Measurements from ENCODE around the gene HNMT.
"Not testable (repeated sequence)": the region's sequence is repeated elsewhere in the genome, so short reads cannot be mapped to it uniquely, and the experiment has no call there.

Gene HNMT

DNA sequence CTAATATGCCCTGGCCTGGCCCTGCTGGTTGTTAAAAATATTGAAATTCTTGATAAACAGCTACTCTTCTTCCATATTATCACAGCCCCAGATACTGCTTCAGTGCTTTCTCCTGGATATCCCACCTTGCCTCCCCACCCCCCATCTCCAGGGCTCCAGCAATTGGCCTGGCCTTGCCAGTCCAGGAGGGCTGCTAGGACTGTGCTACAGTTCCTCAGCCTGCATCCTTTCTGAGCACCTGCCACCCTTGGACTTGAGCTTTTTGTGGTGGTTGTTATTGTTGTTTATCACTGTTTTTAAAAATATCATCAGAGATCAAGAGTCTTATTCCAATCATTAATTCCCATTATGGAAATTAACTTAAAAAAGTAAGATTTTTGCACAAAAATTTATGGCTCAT lies 13.5 kb downstream of the HNMT start:
- DNase-seq = no peak

DNA sequence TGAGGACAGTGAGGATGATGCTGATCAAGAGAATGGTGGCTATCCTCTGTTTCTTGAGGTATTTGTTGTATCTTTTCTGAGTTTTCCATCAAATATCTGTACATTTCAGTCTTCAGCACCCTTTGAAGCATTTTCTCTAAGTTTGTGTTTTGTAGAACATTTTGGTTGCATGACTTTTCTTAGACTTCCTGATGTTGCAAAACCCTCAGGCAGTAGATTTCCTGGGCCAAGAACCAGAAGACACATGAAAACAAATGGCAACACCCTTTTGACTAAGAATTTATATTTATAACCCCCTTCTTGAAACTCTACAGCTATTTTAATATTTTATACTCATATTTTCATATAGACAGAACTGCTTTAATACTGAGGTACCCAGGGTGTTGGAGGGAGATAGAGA lies 16.2 kb downstream of the HNMT start:
- no peak for DNase-seq

DNA sequence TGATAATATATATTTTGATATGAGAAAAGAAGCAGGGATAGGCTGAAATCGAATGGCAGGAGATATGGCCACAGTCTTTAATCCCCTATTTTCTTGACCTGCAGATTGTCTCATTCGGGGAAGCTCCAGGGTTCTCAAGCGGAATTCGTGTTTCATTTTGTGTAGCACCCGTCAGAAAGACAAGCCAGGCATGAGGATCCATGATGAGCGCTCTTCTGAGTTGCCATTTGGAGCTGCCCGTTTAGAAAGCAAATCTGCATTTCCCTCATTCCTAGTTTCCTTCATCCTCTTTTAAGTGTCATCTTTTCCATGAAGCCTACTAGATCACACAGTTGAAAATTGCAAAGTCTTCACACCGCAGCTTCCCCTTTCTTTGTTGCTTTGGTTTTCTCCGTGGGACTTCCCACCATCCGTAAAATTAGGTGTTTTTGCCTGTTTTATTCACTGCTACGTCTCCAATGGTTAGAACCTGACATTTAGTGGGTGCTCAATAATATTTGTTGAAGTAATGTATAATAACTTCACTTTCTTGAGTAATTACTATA lies 16.9 kb downstream of the HNMT start:
- DNase-seq = no peak

DNA sequence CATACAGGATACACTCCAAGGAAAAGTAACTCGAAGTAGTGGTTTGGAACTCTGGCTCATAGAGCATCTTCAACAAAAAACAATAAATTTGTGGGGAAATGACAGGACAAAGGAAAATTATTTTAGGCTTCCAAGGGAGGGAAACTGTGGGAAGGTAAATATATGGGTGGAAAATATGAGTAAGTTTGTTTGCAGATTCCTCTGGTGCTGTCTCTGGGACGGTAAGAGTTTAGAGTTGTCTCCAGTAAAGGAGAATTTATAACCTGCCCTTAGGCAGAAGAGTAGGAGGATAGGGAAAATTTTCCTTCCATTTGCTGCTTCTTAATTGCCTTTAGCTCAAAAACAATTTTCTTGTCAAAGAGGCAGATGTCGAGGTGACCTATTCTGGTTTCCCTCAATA lies 19.3 kb downstream of the HNMT start:
- DNase-seq = no peak

DNA sequence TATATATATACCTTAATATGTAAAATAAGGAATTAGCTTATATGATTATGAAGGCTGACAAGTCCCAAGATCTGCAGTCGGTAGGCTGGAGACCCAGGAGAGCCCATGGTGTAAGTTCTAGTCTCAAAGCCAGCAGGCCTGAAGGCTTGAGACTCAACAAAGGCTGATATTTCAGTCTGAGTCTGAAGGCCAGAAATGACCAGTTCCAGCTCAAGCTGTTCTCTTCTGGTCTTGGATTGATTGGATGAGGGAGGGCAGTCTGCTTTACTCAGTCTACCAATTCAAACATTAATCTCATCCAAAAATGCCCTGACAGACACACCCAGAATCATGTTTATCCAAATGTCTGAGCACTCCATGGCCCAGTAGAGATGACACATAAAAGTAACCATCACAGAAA lies 22.0 kb downstream of the HNMT start:
- DNase-seq = no peak

DNA sequence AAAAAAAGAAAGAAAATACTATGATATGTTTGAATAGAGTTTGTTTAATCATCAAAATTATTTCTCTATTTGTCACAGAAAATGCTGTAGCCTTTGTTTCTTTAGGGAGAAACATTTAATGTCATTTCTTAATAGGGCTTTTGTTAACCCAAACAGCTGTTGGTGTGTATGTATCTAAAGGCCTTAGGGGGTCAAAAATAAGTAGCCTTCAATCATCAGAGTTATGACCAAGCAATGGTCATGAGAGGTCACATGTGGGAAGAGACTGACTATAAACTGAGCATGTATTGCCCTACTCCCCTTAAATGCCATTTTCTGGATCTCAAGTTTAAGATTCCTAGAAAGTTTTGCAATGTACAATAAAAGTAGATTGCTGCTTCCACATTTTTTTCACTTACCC lies 22.7 kb downstream of the HNMT start:
- DNase-seq = no peak

DNA sequence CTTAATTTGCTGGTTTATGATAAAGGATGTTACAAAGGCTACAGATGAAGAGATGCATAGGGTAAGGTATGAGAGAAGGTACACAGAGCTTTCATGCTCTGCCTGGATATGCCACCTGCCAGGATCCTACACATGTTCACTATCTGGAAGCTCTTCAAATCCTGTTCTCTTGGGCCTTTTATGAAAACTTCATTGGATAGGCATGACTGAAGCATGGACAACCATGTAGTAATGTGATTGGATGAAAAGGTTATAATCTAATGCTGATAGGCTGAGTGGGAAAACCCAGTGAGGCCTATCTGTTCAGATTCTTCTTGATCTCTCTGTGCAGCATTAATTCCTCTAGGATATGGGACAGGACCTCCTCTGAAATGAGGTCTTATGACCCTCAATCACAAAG lies 26.8 kb downstream of the HNMT start:
- DNase-seq = no peak

DNA sequence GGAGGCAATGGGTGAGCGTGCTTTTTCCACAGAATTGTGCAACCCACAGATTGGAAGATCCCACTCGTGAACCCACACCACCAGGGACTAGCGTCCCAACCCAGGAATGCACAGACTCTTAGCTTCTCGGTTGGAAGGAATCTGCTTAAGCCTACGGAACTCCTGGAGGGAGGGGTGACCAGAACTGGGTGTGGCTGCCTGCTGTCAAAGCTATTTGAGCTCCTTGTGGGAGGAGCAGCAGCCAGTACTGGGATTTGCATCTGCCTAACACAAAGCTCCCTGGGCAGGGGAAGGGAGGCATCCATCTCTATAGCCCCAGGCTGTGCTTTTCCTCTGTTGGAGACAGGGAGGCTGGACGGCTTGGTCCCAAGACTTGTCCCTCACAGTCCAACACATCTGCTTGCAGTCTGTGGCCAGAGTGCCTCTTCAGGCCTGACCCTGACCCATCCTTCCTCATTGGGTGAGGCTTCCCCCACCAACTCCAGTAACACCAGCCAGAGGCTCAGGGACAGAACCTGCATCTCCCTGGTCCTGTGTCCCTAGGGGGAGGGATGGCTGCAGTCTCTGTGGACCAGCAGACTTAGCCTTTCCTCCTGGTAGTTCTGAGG lies 27.9 kb downstream of the HNMT start:
- no peak for DNase-seq

DNA sequence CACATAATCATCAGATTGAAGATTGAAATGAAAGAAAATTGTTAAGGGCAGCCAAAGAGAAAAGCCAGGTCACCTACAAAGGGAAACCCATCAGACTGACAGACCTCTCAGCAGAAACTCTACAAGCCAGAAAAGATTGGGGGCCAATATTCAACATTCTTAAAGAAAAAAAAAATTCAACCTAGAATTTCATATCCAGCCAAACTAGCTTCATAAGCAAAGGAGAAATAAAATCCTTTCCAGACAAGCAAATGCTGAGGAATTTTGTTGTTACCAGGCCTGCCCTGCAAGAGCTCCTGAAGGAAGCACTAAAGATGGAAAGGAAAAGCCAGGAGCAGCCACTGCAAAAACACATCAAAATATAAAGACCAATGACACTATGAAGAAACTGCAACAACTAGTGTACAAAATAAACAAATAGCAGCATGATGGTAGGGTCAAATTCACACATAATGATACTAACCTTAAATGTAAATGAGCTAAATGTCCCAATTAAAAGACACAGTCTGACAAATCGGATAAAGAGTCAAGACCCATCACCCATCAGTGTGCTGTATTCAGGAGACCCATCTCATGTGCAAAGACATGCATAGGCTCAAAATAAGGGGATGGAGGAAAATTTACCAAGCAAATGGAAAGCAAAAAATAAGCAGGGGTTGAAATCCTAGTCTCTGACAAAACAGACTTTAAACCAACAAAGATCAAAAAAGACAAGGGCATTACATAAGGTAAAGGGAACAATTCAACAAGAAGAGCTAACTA lies 29.6 kb downstream of the HNMT start:
- DNase-seq = not testable (repeated sequence)

DNA sequence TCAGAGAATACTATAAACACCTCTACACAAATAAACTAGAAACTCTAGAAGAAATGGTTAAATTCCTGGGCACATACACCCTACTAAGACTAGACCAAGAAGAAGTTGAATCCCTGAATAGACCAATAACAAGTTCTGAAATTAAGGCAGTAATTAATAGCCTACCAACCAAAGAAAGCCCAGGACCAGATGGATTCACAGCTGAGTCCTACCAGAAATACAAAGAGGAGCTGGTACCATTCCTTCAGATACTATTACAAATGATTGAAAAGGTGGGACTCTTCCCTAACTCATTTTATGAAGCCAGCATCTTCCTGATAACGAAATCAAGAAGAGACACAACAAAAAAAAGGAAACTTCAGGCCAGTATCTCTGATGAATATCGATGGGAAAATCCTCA lies 31.1 kb downstream of the HNMT start:
- DNase-seq = not testable (repeated sequence)

DNA sequence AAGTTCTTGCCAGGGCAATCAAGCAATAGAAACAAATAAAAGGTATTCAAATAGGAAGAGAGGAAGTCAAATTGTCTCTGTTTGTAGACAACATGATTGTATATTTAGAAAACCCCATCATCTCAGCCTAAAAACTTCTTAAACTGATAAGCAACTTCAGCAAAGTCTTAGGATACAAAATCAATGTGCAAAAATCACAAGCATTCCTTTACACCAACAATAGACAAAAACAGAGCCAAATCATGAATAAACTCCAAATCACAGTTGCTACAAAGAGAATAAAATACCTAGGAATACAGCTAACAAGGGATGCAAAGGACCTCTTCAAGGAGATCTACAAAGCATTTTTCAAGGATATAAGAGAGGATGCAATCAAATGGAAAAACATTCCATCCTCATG lies 31.9 kb downstream of the HNMT start:
- not testable (repeated sequence) for DNase-seq

DNA sequence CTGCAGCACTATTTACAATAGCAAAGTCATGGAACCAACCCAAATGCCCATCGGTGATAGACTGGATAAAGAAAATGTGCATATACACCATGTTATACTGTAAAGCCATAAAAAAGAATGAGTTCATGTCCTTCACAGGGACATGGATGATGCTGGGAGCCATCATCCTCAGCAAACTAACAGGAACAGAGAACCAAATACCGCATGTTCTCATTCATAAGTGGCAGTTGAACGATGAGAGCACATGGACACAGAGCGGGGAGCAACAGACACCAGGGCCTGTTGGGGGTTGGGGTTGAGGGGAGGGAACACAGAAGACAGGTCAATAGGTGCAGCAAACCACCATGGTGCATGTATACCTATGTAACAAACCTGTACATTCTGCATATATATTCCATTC lies 33.5 kb downstream of the HNMT start:
- no peak for DNase-seq

DNA sequence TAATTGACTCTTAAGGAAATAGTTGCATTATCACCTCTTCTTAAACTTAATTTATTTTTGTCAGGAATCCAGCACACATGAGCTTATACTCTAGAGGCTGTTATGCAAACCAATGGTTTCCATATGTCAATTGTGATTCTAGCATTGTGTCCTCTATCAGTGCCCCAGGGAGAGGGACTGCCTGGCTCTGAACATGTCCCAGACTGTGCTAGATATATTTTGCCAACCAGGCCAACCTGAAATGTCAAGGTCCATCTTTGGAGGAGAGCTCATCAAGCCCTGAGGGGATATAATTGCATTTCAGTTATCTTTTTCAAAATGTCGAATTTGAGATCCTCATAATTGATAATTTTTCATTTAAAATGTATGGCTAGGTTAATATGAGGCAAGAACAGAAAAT lies 34.2 kb downstream of the HNMT start:
- no peak for DNase-seq

DNA sequence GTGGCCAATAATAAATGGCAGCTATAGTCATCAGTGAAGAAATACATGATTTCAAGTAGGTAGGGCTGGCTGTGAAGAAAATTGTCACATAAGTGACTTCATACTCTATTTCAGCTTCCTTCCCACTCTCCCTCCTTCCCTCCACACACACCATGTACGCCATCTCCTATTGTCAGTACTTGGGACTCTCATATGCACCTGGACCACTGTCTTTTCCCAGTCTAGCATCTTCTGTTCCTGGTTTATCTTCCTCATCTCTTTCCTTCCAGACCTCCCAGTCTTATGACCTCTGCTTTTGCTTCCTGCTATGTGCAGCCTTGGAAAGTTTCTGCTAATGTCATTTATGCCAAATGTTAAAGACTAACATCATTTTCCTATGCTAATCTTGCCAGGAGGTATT lies 35.0 kb downstream of the HNMT start:
- no peak for DNase-seq

DNA sequence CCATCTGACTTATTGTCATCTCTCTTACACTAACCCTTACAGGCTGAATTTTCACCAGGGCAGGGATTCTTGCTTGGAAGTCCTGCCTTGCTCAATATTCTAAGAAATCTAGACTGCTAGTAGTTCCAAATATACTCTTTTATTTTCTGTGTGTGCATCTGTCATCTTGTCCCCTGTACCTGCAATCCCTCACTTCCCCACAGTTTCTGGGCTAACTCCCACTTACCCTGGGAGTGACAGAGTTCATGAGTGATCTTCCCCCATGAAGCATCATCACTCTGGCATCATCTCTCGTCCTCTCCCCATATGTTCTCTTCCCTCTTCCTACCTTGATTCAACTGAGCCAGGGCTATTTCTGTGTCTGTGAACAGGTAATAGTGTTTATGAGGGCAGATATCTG lies 35.7 kb downstream of the HNMT start:
- no peak for DNase-seq

DNA sequence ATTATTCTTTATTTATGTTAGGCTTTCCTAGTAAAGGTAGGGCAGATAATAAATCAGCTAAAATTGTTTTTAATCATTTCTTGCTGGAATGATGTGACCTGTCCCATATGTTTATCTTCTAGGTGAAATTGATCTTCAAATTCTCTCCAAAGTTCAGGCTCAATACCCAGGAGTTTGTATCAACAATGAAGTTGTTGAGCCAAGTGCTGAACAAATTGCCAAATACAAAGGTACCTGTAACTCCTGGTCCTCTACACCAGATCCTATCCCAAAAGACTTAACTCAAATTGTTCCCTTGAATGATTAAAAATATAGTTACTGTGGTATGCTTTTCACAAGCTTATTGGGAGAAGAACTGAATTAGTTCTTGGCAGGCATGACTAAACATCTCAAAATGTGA lies 36.5 kb downstream of the HNMT start:
- no peak for DNase-seq

DNA sequence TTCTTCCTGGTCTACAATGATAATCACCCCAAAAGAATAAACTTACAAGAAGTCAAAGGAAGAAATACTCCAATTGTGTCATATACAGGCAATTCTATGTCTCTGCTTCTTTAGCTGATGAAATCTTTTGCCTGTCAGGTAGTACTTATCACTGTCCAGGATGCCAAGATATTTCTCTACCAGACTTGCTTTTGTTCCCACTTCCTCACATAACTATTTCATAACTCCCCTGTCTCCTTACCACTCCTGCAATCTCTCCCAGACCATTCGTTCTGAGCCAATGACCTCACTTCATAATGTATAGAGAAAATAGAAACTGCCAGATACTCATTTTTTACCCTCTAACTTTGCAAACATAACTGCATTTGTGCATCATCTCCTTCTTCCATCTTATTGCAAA lies 39.1 kb downstream of the HNMT start:
- DNase-seq = no peak

DNA sequence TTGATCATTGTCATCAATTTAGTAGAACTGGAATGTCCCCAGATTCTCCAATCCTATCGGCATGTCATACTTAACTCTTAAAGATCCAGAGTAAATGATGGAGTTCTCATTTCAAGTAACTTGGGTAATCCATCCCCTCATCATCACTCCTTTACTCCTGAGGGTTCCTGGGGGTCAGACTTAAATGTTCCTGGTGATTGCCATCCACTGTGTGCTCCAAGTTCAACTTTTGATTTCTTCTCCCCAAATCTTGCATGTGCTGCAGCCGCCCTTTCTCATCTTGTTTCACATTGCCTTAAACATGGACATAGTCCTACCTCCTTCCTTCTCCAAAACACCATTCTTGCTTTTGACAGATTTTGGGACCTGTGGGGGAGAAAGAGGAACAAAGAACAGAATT lies 43.2 kb downstream of the HNMT start:
- no peak for DNase-seq

DNA sequence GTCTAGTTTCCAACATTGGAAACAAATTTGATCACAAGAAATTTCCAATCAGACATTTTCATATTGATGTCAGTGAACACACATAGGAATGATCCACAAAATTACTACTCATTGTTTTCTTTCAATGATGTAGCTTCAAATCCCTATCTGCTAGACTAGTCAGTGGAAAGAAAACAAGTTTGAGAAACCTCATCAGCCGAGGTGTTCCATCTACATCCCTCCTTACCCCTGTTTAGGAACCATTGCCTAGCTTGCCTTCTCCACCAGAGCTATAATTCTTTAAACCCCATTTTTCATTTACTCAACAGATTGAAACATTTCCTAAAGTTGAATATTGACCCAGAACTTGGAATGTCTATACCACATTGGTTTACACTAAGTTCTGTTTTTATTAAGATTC lies 45.3 kb downstream of the HNMT start:
- no peak for DNase-seq

DNA sequence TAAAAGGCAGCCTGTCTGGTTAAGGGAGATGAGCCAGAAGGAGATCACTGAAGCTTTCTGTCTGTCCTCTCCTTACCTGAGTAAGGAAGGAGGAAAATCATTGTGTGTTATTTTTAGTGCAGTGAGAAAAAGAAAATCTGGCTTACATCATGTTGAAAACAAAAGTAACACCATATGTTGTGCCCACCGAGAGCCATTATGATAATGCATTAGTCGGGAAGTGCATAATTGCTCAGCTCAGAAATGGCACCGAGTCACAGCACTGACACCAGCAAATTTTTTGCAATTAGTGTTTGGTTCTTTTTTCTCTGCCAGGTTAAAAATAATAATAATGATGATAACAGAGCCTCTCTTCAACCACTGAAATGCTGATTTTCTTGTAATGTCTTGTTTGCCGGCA lies 46.6 kb downstream of the HNMT start:
- DNase-seq = peak; percentile 41

DNA sequence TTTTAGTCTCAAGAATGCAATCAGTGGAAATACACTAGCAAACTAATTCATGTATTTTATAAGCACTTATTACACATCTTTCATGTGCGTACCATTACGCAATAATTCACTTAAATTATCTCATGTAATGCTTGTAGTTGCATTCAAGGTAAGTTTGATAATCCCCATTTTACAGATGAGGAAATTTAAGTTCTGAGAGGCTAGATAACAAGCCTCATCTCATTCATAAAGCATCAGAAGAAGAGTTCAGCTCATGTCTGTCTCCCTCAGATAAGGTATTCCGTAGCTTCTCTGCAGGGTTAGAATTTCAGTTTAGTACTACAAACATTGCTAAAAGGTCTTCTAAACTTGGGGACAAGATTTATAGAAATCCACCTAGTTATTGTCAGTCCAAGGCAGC lies 47.8 kb downstream of the HNMT start:
- DNase-seq = no peak

DNA sequence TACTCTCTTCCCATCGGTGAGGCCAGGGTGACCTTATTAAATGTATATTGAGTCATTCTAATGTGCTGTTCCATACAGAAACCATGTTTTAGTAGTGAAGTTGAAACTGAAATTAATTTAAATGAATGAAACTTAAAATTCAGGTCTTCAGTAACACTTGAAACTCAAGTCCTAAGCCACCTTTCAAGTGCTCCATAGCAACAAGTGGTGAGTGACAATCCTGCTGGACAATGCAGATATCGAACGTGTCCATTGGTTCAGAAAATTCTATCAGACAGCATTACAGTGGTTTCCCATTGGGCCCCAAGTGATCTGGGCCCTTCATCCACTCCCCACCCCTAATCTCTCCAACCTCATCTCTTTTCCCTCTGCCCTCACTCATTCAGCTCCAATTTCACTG lies 48.7 kb downstream of the HNMT start:
- DNase-seq = no peak

DNA sequence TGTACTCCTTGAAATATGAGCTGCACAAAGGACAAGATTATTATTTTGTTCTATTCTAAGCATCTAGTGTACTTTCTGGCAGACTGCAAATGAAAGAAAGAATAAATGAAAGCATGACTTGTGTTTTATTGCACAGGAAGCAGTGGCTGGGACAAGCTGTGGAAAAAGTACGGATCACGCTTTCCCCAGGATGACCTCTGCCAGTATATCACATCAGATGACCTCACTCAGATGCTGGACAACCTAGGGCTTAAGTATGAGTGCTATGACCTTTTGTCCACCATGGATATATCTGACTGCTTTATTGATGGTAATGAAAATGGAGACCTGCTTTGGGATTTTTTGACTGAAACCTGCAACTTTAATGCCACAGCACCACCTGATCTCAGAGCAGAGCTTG lies 49.4 kb downstream of the HNMT start:
- no peak for DNase-seq

DNA sequence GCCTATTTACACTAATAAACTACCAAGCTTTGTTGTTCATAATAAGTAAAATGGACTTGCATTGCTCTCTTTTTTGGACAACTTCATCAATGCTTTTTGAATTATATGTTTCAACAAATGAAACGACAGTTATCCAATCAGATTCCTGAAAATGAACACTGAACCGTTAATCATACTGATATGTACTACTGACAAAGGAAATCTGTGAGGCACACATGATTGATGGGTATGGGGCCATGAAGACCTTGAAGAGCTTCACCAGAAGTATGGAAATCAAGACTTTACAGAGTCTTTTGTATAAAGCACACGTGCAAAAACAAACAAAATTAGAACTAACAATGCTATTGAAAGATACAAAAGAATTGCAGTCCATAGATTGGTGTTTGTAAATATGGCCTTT lies 51.2 kb downstream of the HNMT start:
- DNase-seq = no peak

Measured in NCI-H1694 (cell line).